HG02970 (cell line): ENCODE results near the gene ETV2.

Source experiments
- ATAC-seq: cut with Tn5 transposase; IDR thresholded peaks from one replicate; pipeline ENCODE4 v1.9.1; 2021; ENCODE audit warnings: mild to moderate bottlenecking, moderate library complexity, moderate number of reproducible peaks; ENCODE audit not compliant: unreplicated experiment, low FRiP score

Gene ETV2

DNA sequence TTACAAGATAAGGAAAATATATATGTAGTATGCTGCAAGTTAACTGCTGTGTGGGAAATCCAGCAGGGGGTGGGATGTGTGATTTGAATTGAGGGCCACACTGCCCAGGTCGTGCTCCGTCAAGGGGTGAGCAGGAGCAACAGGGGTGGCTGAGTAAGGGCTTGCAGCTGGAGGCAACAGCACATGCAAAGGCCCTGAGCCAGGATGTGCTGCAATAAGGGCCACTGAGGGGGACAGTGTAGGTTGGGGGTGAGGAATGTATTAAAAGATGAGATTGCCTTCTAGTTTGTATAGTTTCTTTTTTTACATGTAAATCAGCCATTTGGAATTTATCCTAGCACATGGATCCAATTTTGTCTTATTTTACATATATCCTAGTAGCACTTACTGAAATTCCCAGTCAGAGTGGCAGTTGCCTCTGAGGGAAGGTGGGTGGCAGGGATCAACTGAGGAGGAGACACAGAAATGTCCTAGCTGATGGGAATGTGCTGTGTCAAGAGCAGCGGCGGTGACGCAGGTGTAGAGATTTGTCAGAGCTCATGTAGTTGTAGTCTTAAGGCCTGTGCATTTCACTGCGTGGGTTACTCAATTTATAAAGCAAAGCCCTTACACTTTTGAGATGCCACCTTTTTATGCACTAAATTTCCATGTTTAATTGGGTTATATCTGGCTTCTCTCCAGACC lies 18.1 kb upstream of the ETV2 start:
- no peak for ATAC-seq

DNA sequence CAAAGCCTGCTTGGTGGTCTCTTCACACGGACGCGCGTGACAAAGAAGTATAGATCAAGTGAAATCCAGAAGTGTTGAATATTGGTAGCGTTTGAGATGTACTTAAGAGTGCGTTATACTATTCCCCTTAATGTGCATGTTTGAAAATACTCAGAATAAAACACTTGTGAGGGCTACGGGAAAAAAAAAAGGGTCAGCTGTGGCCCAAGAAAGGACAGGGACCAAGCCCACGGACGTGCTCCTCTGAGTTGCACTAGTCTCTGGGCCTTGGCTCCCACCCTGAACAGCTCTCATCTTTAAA lies 13.3 kb upstream of the ETV2 start:
- ATAC-seq = no peak

DNA sequence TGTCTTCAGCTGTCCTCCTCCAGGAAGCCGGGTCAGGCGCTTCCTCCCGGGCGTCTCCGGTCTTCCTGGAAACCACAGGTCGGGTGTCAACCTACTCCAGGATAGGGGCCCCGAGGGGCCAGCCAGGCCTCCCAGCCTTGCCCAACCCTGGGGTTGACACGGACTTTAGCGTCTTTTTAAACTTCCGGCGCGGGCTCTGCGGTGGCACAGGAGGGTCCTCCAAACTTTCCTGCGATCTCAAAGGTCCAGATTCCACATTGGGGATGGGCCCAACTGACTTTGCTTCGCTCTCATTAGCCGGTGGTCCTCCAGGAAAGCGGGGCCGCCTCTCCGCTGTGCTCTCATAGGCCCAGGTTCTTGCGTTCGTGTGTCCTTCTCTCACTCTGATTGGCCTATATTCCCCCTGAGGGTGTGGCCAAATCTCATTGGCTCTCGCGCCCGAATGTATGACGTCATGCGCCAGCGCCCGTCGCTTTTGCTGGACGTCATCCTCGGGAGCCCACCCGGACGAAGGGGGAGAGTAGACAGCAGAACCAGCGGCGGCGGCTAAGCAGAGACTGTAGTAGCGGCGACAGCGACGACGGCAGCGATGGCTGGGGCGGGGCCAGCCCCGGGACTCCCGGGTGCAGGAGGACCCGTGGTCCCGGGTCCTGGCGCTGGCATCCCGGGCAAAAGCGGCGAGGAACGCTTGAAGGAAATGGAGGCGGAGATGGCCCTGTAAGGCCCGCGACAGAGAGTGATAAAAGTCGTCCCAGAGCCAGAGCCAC lies 12.8 kb upstream of the ETV2 start, which contains the start of gene RBM42:
TSS of gene RBM42 (plus strand) at position 472 of the 767 bp plus-strand sequence. CDS start at position 590, 118 bp downstream.
- peak; percentile 95 for ATAC-seq

DNA sequence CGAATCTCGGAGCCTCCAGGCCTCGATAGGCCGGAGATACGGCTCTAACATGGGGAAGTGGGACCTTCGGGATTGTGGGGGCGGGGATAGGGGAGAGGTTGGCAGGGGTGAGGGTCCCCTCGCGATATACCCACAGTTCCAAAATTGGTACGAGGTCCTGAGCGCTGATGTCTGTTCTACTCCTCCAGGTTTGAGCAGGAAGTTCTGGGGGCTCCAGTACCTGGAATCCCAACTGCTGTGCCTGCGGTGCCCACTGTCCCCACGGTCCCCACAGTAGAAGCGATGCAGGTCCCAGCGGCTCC lies 12.3 kb upstream of the ETV2 start:
- no peak for ATAC-seq

DNA sequence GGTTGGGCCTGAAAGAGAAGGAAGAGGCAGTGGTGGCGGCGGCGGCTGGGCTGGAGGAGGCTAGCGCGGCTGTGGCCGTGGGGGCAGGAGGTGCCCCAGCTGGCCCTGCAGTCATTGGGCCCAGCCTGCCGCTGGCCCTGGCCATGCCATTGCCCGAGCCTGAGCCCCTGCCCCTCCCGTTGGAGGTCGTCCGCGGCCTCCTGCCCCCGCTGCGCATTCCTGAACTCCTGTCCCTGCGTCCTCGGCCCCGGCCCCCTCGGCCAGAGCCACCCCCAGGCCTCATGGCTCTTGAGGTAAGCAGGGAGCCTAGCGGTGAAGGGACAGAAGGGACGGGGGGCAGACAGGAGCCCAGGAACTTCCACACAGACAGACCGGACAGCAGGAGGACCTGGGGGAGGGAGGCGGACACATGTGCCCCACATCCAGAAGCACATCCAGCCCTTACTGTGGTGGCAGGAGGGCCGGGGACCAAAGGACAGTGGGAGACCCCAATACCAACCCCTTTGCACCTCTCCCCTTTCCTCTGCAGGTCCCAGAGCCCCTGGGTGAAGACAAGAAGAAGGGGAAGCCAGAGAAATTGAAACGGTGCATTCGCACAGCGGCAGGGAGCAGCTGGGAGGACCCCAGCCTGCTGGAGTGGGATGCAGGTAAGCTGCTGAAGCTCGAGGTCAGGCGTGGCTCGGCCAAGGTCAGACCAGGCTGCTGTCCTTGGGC lies 7.7 kb upstream of the ETV2 start:
- no peak for ATAC-seq

DNA sequence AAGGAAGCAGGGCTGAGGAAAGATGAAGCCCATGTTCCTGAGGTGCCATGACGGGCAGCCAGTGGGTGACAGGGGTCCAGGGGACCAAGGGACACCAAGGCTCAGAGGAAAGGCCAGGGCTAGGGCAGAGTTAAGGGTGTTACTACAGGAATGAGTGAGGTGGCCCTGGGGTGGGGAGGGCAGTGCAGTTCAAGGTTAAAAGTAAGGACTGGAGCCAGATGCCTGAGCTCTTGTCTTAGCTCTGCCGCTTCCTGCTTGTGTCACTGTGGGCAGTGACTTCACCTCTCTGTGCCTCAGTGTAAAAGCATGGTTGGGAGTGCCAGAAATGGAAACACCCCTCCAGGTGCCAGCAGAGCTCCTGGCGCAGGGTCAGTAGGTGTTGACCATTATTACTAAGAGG lies 4.9 kb upstream of the ETV2 start:
- no peak for ATAC-seq

DNA sequence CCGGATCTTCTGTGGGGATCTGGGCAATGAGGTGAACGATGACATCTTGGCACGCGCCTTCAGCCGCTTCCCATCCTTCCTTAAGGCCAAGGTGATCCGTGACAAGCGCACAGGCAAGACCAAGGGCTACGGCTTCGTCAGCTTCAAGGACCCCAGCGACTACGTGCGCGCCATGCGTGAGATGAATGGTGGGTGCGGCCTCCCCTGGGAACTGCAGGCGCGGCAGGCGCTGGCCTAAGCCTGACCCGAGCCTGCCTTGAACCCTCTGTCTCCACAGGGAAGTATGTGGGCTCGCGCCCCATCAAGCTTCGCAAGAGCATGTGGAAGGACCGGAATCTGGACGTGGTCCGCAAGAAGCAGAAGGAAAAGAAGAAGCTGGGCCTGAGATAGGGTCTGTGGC lies 4.4 kb upstream of the ETV2 start:
- no peak for ATAC-seq

DNA sequence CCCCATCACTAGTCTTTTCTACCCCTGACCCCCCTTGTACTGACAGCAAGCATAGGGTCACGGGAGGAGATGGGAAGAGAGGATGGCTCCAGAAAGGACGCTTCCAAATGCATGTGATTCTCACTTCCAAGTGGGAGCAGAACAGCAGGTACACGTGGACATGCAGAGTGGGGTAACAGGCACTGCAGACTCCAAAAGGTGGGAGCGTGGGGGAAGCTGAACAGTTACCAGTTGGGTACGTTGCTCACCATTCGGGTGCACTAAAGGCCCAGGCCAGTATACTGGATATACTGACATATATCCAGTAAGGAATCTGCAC lies 2.3 kb upstream of the ETV2 start:
- no peak for ATAC-seq

DNA sequence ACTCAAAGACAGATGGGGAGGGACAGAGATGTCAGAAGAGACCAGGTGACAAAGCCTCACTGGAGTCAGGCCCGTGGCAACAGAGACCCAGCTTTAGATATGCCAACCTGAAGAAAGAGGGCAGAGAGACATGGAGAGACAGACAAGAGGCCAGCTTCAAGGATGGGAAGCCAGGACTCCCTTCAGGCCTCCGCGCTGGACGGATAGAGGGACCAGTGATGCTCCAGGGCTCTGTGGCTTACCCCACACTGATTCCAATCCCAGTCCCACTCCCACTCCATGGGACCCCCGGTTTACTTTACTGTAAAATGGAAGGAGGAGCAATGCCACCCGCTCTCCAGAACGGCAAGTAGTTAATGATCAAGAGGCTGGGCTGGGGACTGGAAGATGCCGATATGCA lies 1.7 kb upstream of the ETV2 start:
- no peak for ATAC-seq

DNA sequence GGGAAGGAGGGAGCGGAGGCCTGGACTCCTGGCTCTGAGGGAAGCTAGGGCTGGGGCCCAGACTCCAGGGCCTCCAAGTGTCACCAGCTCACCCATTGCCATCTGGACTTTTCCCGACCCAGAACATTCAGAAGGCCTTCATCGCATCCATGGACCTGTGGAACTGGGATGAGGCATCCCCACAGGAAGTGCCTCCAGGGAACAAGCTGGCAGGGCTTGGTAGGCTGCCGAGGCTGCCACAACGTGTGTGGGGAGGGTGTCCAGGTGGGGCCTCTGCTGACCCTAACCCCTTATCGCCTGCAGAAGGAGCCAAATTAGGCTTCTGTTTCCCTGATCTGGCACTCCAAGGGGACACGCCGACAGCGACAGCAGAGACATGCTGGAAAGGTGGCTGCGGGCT lies 767 bp downstream of the ETV2 start:
- ATAC-seq = no peak

DNA sequence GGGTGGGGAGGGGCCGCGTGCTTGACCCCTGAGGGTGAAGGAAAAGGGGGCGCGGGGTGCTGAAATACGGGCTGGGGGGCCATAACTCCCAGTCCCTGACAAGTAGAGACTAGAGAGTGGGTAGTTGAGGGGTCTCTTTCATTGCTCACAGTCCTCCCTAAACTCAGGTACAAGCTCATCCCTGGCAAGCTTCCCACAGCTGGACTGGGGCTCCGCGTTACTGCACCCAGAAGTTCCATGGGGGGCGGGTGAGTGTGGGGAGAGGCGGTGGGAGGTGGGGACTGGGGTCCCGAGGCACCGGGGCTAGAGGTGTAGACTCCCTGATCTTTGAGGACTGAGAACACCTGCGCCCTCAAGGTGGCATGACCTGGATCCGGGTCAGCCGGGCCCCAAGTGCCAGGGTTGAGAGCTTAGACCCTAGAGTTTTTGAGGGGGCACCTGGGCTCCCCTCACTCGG lies 1.3 kb downstream of the ETV2 start:
- no peak for ATAC-seq

DNA sequence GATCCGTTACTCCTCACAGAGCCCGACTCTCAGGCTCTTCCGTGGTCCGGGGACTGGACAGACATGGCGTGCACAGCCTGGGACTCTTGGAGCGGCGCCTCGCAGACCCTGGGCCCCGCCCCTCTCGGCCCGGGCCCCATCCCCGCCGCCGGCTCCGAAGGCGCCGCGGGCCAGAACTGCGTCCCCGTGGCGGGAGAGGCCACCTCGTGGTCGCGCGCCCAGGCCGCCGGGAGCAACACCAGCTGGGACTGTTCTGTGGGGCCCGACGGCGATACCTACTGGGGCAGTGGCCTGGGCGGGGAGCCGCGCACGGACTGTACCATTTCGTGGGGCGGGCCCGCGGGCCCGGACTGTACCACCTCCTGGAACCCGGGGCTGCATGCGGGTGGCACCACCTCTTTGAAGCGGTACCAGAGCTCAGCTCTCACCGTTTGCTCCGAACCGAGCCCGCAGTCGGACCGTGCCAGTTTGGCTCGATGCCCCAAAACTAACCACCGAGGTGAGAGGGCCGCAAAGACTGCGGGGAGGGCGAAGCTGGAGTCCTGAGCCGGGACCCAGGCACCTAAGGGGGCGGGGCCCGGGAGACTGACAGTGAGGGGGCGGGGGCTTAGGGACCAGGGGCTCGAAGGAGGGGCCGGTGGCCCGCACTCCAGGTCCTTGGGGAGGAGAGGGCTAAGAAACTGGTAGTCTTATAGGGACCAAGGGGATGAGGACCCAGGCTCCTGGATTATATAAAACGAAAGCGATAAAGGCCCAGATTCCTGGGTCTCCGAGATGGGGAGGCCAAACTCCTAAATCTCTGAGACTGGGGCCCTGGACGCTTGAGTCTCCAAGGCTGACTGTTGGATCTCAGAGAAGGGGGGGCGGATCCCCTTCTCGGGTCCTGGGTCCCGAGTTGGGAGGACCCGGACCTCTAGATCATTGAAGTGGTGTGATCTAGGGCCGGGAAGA lies 2.0 kb downstream of the ETV2 start:
- peak; percentile 29 for ATAC-seq

DNA sequence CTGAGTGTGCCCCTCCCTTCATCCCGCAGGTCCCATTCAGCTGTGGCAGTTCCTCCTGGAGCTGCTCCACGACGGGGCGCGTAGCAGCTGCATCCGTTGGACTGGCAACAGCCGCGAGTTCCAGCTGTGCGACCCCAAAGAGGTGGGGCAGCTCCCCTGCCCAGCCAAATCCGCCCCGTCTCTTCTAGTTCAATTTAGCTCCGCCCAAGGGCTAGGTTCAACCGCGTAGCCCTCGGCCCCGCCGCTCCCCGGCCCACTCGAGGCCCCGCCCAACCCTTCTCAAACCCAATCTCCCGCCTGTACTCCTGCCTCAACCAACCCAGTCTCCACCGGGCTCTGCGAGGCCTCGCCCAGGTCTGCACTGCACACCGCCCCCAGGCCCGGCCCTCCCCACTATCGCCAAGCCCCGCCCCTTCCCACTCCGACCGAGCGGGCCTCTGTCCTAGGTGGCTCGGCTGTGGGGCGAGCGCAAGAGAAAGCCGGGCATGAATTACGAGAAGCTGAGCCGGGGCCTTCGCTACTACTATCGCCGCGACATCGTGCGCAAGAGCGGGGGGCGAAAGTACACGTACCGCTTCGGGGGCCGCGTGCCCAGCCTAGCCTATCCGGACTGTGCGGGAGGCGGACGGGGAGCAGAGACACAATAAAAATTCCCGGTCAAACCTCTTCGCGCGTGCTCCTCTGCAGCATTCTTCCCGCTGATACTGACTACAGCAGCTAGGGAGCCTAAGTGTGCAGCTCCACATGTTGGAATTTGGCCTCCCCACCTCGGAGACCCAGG lies 2.9 kb downstream of the ETV2 start:
- ATAC-seq = peak; percentile 61

DNA sequence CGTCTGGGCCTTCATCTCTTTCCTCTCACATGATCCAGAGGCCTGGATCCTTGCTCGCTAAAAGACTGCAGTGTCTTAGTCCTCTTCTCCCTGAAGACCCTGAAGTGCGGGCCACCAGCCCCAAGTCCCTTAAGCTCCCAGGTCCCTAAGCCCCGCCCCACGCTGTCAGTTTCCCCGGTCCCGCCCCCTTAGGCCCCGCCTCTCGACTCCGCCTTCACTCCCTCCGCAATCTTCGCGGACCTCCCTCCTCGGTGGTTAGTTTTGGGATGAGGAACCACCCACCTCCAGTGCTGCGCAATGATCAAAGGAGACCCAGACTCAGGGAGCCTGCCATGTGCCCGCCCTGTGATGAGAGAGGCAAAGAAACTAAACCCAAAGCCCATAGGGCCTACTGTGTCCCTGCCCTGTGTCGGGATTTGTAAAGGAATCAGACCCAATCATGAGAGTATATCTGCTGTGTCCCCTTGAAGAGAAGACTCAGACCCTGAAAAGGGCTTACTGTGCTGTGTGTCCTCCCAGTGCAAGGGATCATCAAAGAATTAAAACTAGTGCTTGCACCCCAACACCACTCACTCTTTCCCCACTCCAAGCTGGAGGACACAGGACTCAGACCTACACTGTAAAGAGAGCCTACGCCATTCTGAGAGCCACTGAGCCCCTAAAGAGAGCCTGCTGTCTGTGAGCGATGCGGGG lies 3.6 kb downstream of the ETV2 start:
- no peak for ATAC-seq

DNA sequence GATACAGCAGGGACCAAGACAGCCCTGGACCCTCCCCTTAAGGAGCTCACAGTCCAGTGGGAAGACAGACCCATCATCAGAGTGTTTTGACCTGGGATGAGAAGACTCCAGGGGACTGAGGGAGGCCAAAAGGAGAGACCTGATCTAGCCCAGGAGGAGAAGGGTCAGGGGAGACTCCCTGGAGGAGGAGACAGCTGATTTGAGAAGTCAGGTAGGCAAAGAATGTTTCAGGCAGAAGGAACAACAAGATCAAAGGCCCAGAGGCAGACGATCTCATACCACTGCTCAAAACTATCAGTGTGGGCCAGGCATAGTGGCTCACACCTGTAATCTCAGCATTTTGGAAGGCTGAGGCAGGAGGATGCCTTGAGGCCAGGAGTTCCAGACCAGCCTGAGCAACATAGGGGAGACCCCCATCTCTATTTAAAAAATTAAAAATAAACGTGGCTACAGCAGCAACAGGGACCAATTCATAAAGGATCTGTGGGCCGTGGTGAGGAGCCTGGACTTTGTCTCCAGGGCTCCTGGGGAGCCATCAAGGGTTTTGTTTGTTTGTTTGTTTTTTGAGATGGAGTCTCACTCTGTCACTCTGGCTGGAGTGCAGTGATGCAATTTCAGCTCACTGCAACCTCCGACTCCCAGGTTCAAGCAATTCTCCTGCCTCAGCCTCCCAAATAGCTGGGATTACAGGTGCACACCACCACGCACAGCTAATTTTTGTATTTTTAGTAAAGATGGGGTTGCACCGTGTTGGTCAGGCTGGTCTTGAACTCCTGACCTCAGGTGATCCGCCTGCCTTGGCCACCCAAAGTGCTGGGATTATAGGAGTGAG lies 4.4 kb downstream of the ETV2 start:
- no peak for ATAC-seq

DNA sequence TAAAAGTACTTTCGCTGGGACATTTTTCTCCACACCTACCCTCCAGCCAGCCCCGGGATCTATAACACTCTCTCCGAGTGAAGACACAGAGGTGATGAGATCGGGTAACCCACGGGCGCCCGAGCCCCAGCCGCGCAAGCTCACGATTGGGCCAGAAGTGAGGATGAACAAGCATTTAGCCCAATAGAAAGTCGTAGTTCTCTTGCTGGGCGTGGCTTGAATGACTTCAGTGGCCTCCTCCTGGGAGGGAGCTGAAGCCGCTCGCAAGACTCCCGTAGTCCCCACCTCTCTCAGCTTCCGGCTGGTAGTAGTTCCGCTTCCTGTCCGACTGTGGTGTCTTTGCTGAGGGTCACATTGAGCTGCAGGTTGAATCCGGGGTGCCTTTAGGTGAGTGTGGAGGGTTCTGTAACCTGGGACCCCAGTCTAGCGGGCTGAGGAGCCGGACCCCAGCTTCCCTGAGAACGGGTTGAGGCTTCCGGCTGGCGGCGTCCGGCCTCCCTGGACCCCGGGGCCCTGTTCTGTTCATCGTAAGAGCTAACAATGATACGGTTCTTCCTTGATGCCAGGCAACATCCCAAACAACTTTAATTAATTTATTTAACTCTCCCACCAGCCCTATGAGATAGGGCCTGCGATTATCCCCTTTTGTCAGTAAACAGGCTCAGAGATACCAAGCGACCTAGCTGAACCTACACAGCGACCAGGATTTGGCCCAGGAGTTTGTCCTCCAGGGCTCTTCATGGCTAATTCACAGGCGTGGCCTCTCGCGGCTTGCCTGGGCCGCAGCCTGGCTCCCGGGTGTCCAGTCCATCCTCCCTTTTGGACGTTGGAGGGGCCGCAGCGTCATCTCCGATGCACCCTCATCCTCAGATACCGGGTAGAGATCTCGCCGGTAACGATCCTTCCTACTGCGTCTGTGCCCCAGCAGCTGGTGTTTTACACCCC lies 6.7 kb downstream of the ETV2 start, which contains the start of gene COX6B1:
TSS of gene COX6B1 (plus strand) at position 307 of the 945 bp plus-strand sequence. CDS start 2,921 bp downstream, outside the sequence.
- ATAC-seq = peak; percentile 41

DNA sequence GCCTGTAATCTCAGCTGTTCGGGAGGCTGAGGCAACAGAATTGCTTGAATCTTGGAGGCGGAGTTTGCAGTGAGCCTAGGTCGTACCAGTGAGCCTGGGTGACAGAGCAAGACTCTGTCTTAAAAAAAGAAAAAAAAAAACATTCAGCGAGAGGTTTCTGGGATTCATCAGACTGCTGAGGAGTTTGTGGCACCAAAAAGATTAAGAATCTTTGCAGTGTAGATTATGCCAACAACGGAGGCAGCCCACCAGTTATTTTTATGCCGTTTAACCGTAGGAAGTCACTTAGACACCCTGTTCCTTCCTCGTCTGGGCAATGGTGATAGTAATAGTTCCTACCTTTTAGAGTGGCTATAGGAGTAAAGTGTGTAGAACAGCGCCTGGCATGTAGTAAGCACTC lies 9.0 kb downstream of the ETV2 start:
- no peak for ATAC-seq
